Right atrium auricular region (tissue), 2 donors: ENCODE measurements around the gene OR2AG1. TPM values are rescaled to one million over a fixed set of nuclear protein-coding genes. Genes with fewer than 3 reads are reported as not detected.

Experiments used
- DNase-seq: peaks from one replicate; pipeline ENCODE4 v3.0.0-alpha.2; 2019; ENCODE audit warnings: low spot score
- H3K27ac ChIP-seq, 2 donors: fragments of 200-600 bp; sonication (generic); 1 replicate in 1 of 2; 2 replicates in 1 of 2; pipeline ENCODE4 v1.5.1; 2016 to 2019
- H3K27me3 ChIP-seq, 2 donors: fragments of 200-600 bp; sonication (generic); one replicate each; pipeline versions ENCODE4 v1.5.1 to v1.6.0; 2017 to 2019
- H3K36me3 ChIP-seq: fragments of 200-600 bp; sonication (generic); one replicate; pipeline ENCODE4 v1.5.1; 2016
- H3K4me1 ChIP-seq, 2 donors: fragments of 200-600 bp; sonication (generic); one replicate each; pipeline versions ENCODE4 v1.5.1 to v1.6.0; 2017 to 2019
- H3K4me3 ChIP-seq, 2 donors: fragments of 200-600 bp; sonication (generic); 1 replicate in 1 of 2; 2 replicates in 1 of 2; pipeline ENCODE4 v1.5.1; 2017 to 2019; ENCODE audit warnings: mild to moderate bottlenecking in 1 of 2, moderate library complexity in 1 of 2
- H3K9me3 ChIP-seq, 2 donors: fragments of 200-600 bp; sonication (generic); one replicate each; pipeline ENCODE4 v1.5.1; 2019
- total RNA-seq, 2 donors: library from RNA; depleted of rRNA; stranded (reverse); fragments of >200 nt; gene quantifications; one replicate each; pipeline ENCODE4 v1.1.0, GENCODE V29; 2016
- TF ChIP-seq, protein P1 (sequence below), 2 donors: fragments of 200-600 bp; sonication (generic); IDR thresholded peaks; one replicate each; pipeline ENCODE4 v1.5.1; 2019; ENCODE audit warnings: antibody characterized with exemption in 2 of 2

The OR2AG1 gene
- total RNA-seq, 2 donors from 2014 or later = not detected

DNA sequence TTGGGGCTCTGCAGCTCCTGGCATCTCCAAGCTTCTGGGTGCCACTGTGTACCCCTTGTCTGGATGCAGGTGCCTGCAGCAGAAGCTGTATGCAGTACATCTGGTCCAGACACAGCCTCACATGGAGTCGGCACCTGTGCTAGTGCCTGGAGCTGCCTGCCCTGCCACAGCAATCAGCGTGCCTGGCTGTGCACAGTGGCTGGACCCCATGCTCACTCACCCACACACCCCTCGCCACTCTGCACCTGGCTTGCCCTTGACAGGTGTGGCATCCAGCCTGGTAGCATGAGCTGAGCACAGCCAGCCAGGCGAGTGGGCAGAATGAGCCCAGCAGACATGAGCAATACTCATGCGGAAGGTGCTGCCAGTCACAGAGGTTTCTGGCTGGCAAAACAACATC lies 36.1 kb downstream of the OR2AG1 start:
- DNase-seq = no peak
- Histone ChIP-seq H3K9me3 (peaks cover 0 to 14% of the 10 kb centered on the region in 2 donors), H3K36me3 (no peaks in the 10 kb centered on the region), H3K4me3 (no peak overlapping the region), H3K27ac (no peak overlapping the region), H3K4me1 (no peaks in the 10 kb centered on the region), H3K27me3 (no peaks in the 10 kb centered on the region)
- TF ChIP-seq, protein P1, sequence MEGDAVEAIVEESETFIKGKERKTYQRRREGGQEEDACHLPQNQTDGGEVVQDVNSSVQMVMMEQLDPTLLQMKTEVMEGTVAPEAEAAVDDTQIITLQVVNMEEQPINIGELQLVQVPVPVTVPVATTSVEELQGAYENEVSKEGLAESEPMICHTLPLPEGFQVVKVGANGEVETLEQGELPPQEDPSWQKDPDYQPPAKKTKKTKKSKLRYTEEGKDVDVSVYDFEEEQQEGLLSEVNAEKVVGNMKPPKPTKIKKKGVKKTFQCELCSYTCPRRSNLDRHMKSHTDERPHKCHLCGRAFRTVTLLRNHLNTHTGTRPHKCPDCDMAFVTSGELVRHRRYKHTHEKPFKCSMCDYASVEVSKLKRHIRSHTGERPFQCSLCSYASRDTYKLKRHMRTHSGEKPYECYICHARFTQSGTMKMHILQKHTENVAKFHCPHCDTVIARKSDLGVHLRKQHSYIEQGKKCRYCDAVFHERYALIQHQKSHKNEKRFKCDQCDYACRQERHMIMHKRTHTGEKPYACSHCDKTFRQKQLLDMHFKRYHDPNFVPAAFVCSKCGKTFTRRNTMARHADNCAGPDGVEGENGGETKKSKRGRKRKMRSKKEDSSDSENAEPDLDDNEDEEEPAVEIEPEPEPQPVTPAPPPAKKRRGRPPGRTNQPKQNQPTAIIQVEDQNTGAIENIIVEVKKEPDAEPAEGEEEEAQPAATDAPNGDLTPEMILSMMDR (IDR thresholded peaks at IDR 0.05) = no peak

DNA sequence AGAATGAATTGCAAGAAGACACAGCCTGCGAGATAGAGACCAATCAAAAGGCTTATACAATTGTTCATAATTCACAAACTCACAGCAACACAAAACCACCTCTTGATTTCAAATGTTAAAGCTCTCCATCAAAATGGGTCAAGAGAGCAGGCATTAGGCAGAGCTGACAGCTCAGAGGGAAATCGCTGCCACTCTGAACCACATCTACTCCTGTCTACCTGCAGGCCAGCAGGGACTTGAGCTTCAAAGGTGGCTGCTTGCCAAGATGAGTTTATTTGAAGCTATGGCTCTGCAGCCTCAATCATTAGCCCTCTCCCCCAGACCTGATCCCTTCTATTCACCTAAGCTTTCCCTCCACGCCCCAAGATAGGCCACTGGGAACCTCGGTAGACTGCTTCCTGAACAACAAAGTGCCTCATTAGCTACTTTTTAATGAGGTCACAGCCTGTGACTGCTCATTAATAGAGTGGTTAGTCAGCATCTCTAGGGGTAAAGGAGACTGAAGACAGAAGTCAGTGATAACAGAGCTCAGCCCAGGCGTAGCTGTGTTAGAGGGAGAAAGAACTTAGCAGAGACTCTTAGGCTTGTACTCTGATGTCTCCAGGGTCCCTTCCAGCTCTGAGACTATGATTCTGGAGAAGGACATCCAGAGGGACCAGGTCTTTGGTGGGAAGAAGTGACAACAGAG lies 41.5 kb downstream of the OR2AG1 start:
- Histone ChIP-seq H3K4me3 (no peak overlapping the region), H3K36me3 (no peaks in the 10 kb centered on the region), H3K27me3 (no peaks in the 10 kb centered on the region), H3K9me3 (peaks cover 0 to 14% of the 10 kb centered on the region in 2 donors), H3K4me1 (no peaks in the 10 kb centered on the region), H3K27ac (no peak overlapping the region)
- TF ChIP-seq, protein P1 (IDR thresholded peaks at IDR 0.05) = no peak
- DNase-seq = no peak

DNA sequence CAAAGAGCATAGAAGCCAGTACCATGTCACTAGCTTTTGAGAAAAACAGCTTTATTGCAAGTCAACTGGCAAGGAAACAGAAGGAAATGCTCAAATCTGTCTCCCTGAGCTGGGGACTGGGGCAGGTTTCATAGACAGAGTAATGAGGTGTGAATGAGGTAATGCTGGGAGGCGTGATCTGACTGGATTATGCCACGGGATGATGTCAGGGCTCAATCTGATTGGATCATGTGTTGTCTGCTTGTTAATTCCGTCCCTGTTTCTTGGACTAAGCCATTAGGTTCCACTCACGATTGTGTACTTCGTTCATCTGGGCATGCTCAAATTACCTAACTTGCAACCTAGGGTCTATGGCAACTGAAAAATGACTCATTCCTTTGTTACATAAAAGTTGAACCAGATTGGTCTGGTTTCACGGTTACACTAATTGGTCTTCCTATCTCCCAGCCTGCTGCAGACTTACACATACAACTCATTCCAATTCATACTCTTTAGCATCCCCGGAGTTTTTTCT lies 42.5 kb downstream of the OR2AG1 start:
- TF ChIP-seq, protein P1 (IDR thresholded peaks at IDR 0.05) = no peak
- H3K36me3 ChIP-seq = no peaks in the 10 kb centered on the region

DNA sequence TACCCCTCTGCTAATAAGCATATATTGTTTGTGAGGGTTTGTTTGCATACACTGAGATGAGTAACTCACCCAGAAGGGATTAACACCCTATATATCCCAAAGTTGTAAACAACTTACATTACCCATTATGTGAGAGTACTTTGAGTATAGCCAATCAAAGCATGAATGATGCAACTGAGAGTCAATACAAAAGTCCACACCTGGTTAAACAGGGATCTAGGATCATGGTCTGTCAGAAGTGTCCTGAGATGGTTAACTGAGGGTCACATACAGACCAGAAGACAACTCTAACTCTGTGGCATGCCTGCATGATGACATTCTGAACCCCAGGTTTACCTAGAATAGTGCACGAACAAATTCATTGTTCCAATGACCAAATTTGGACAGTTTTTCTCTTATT lies 45.3 kb downstream of the OR2AG1 start:
- no peak overlapping the region for H3K4me3 ChIP-seq
- no peaks in the 10 kb centered on the region for H3K27me3 ChIP-seq
- H3K9me3 ChIP-seq = no peaks in the 10 kb centered on the region
- TF ChIP-seq, protein P1 (IDR thresholded peaks at IDR 0.05) = no peak
- no peak overlapping the region for H3K27ac ChIP-seq
- H3K36me3 ChIP-seq = no peaks in the 10 kb centered on the region
- no peaks in the 10 kb centered on the region for H3K4me1 ChIP-seq
- DNase-seq = no peak

More for the DNA sequence above, 42.5 kb downstream of the OR2AG1 start:
- DNase-seq = no peak
- Histone ChIP-seq H3K4me3 (no peak overlapping the region), H3K4me1 (no peaks in the 10 kb centered on the region), H3K27ac (no peak overlapping the region), H3K27me3 (no peaks in the 10 kb centered on the region), H3K9me3 (peaks cover 0 to 7% of the 10 kb centered on the region in 2 donors)

DNA sequence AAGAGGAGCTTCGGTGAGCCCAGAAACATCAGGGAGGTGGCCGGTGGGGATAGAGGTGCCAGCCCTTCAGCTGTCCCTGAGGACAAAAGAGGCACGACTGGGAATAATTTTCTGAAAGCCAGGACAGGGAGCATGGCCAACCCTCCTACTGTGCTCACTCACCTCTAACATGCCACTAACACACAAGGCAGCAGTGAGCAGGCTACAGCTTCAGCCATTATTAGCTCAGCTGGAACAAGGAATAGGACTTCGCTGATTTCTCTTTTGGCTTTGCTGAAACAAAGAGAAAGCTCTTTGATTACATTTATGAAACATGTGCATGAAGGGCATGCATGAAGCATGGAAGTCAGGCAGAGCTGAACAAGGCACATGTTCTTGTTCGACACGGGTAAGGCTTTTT lies 50.5 kb downstream of the OR2AG1 start:
- no peak for DNase-seq
- TF ChIP-seq, protein P1 (IDR thresholded peaks at IDR 0.05) = no peak
- Histone ChIP-seq H3K36me3 (no peaks in the 10 kb centered on the region), H3K27me3 (no peaks in the 10 kb centered on the region), H3K9me3 (no peaks in the 10 kb centered on the region), H3K4me1 (no peaks in the 10 kb centered on the region), H3K4me3 (no peak overlapping the region), H3K27ac (no peak overlapping the region)

DNA sequence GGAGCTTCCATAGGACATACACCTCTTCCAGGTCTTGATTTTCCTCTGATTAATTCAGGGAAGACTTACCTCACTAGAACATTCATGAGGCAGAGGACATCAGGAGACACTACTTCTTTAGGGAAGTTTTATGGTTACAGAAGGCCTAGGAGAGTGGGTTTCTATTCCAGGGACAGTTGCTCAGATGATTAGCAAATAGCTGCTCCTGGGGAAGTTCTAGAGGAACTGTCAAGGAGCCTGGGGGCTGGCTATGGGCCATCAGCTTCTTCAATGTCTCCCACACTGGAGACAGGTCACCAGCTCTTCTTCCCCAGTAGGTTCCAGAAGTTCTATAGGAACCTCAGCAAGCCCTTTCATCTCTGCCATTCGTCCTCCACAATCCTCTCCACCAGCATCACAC lies 51.2 kb downstream of the OR2AG1 start:
- no peak for DNase-seq
- H3K27ac ChIP-seq = no peak overlapping the region
- TF ChIP-seq, protein P1 (IDR thresholded peaks at IDR 0.05) = no peak
- no peak overlapping the region for H3K4me3 ChIP-seq
- no peaks in the 10 kb centered on the region for H3K27me3 ChIP-seq
- H3K9me3 ChIP-seq = no peaks in the 10 kb centered on the region
- H3K36me3 ChIP-seq = no peaks in the 10 kb centered on the region
- H3K4me1 ChIP-seq = no peaks in the 10 kb centered on the region
